NCI-H526 (cell line): ENCODE data around the gene SULT1A3.
"Not testable (repeated sequence)": the region's sequence is repeated elsewhere in the genome, so short reads cannot be mapped to it uniquely, and the experiment has no call there.

Experiments
- DNase-seq, 2 experiments: peaks; one replicate each; lab custom pipeline; 2025; lab: John Stamatoyannopoulos, UW

Gene SULT1A3

GRCh38 chr16:30186782-30187555 is 12.1 kb upstream of the SULT1A3 start:
- peak in 1 of 2 experiments; percentile 74 for DNase-seq

- no peak for DNase-seq
Measured at GRCh38 chr16:30187556-30187865, 11.5 kb upstream of the SULT1A3 start.

GRCh38 chr16:30187971-30188561 is 11.0 kb upstream of the SULT1A3 start:
- no peak for DNase-seq

GRCh38 chr16:30191158-30191557 is 7.9 kb upstream of the SULT1A3 start:
- DNase-seq, result not testable (repeated sequence)

- not testable (repeated sequence) for DNase-seq
Measured at GRCh38 chr16:30193098-30193497, 6.0 kb upstream of the SULT1A3 start.

GRCh38 chr16:30193615-30194014 is 5.4 kb upstream of the SULT1A3 start, which contains the start of the genes BOLA2B and SLX1A:
BOLA2B (minus strand) TSS chr16:30193666; CDS start chr16:30193595, 71 bp downstream.
SLX1A (plus strand) TSS chr16:30193875; CDS start chr16:30194085, 210 bp downstream.
- DNase-seq, result not testable (repeated sequence)

- not testable (repeated sequence) for DNase-seq
Measured at GRCh38 chr16:30194172-30194925, 4.7 kb upstream of the SULT1A3 start.

GRCh38 chr16:30197001-30197400 is 2.1 kb upstream of the SULT1A3 start:
- DNase-seq, result not testable (repeated sequence)

- not testable (repeated sequence) for DNase-seq
Measured at GRCh38 chr16:30199608-30200343, 721 bp downstream of the SULT1A3 start.

- not testable (repeated sequence) for DNase-seq
Measured at GRCh38 chr16:30205541-30206236, 6.6 kb downstream of the SULT1A3 start.

- DNase-seq, result not testable (repeated sequence)
Measured at GRCh38 chr16:30206252-30206651, 7.2 kb downstream of the SULT1A3 start.

GRCh38 chr16:30207063-30207704 is 8.1 kb downstream of the SULT1A3 start:
- DNase-seq, result not testable (repeated sequence)

GRCh38 chr16:30209032-30209431 is 10.0 kb downstream of the SULT1A3 start:
- DNase-seq, result not testable (repeated sequence)

GRCh38 chr16:30211414-30211813 is 12.4 kb downstream of the SULT1A3 start:
- DNase-seq, result not testable (repeated sequence)

GRCh38 chr16:30217082-30217481 is 18.0 kb downstream of the SULT1A3 start:
- DNase-seq, result not testable (repeated sequence)

GRCh38 chr16:30248379-30248778 is 49.3 kb downstream of the SULT1A3 start, which contains the start of gene NPIPB13:
NPIPB13 (minus strand) TSS chr16:30248479; CDS start chr16:30245573, 2,906 bp downstream.
- not testable (repeated sequence) for DNase-seq
